GM12891 (cell line): ENCODE data around the gene GEN1.

Source experiments
- POLR2A ChIP-seq: IDR thresholded peaks from 2 replicates; pipeline ENCODE4 v1.6.1; 2011; ENCODE audit warnings: low read depth, low read length, control low read depth
- POLR2AphosphoS5 ChIP-seq: IDR thresholded peaks from 2 replicates; pipeline ENCODE4 v1.6.1; 2011; ENCODE audit warnings: low read depth, low read length, control low read depth
- SPI1 ChIP-seq: IDR thresholded peaks from 2 replicates; pipeline ENCODE4 v1.6.1; 2011; ENCODE audit warnings: low read depth, low read length, control low read depth
- TAF1 ChIP-seq: IDR thresholded peaks from 2 replicates; pipeline ENCODE4 v1.6.1; 2011; ENCODE audit warnings: low read depth, low read length, control low read depth

GRCh38 chr2:17792515-17792914, 38.6 kb downstream of the GEN1 start:
- TF ChIP-seq POLR2A (no peak), SPI1 (no peak), POLR2AphosphoS5 (no peak), TAF1 (no peak)
